HepG2 (cell line): ENCODE data around the gene RNASE9. TPM values are rescaled to one million over a fixed set of nuclear protein-coding genes. Genes with fewer than 3 reads are reported as not detected.

Experiments used
- ATAC-seq: fragments of 200-7000 bp; cut with Tn5 transposase; 3 replicates; pipeline ENCODE4 v1.9.1; 2020; ENCODE audit warnings: mild to moderate bottlenecking, moderate library complexity
- BruUV-seq: library from RNA; stranded (reverse); fragments of 400-500 nt; replicated peaks from 2 replicates; lab custom pipeline; 2021; lab: Mats Ljungman, UMichigan
- CTCF ChIA-PET: fragments of 300-600 bp; formaldehyde crosslinking; extraction: SDS; loops from one replicate; lab custom pipeline; 2021; ENCODE audit warnings: low total read pairs, inconsistent platforms, low intra/inter-chr PET ratio; lab: Yijun Ruan, JAX
- POLR2A ChIA-PET: fragments of 350-600 bp; sonication (Branson Sonifier 250); formaldehyde crosslinking; loops from one replicate; lab custom pipeline; 2020; ENCODE audit warnings: antibody characterized with exemption, inconsistent platforms; lab: Yijun Ruan, JAX
- DNase-seq: peaks from one replicate; pipeline ENCODE4 v3.0.0-alpha.2; 2015; ENCODE audit warnings: low spot score
- FAIRE-seq: peaks from 3 replicates; lab custom pipeline; 2011; peaks lifted over from hg19 to GRCh38; lab: Jason Lieb, UNC
- H2AFZ ChIP-seq: one replicate; pipeline ENCODE4 v1.6.1; 2011; ENCODE audit warnings: low read length, inconsistent platforms
- H3K27ac ChIP-seq: fragments of 300-600 bp; 3 replicates; pipeline ENCODE4 v1.8.0; 2011; ENCODE audit warnings: mixed run types, mild to moderate bottlenecking, mixed read lengths, low read length, inconsistent platforms; ENCODE audit not compliant: insufficient read depth; ENCODE audit errors: extremely low read length
- H3K27me3 ChIP-seq, 2 experiments: fragments of 200-600 bp in 1 of 2; 2 replicates in 1 of 2; 3 replicates in 1 of 2; pipeline versions ENCODE4 v1.6.0 to v1.8.0; 2011; ENCODE audit warnings: low read length in 2 of 2, mild to moderate bottlenecking in 2 of 2, moderate library complexity in 2 of 2, inconsistent platforms in 1 of 2; ENCODE audit not compliant: insufficient read depth in 2 of 2, control insufficient read depth in 1 of 2
- H3K36me3 ChIP-seq, 2 experiments: fragments of 200-600 bp in 1 of 2; replicated peaks in 1 of 2; 2 replicates in 1 of 2; 3 replicates in 1 of 2; pipeline versions ENCODE4 v1.5.1 to v1.8.0; 2011; ENCODE audit warnings: low read length in 2 of 2, inconsistent platforms in 1 of 2; ENCODE audit not compliant: insufficient read depth in 2 of 2, control insufficient read depth in 1 of 2
- H3K4me1 ChIP-seq: 2 replicates; pipeline ENCODE4 v1.5.1; 2012; ENCODE audit warnings: low read length, inconsistent platforms; ENCODE audit not compliant: insufficient read depth
- H3K4me2 ChIP-seq: 2 replicates; pipeline ENCODE4 v1.6.0; 2011; ENCODE audit warnings: low read depth, low read length, inconsistent platforms
- H3K4me3 ChIP-seq, 3 experiments: fragments of 200-600 bp in 1 of 3; sonication (generic), shearing (Covaris generic) in 1 of 3; replicated peaks in 1 of 3; 2 replicates each; pipeline ENCODE4 v1.5.1; 2011 to 2016; ENCODE audit warnings: low read length in 3 of 3, inconsistent platforms in 2 of 3, low read depth in 2 of 3, mild to moderate bottlenecking in 2 of 3, control low read depth in 1 of 3, mixed read lengths in 1 of 3; ENCODE audit not compliant: insufficient read depth in 1 of 3
- H3K79me2 ChIP-seq: one replicate; pipeline ENCODE4 v1.6.1; 2011; ENCODE audit warnings: low read length, inconsistent platforms; ENCODE audit not compliant: insufficient read depth
- H3K9ac ChIP-seq: 2 replicates; pipeline ENCODE4 v1.6.0; 2011; ENCODE audit warnings: mild to moderate bottlenecking, low read depth, low read length, inconsistent platforms; ENCODE audit not compliant: insufficient read depth
- H3K9me3 ChIP-seq: 2 replicates; pipeline ENCODE4 v1.5.1; 2012; ENCODE audit warnings: mild to moderate bottlenecking, low read length
- H4K20me1 ChIP-seq: 2 replicates; pipeline ENCODE4 v1.6.0; 2011; ENCODE audit warnings: inconsistent platforms, mild to moderate bottlenecking, low read length, moderate library complexity; ENCODE audit not compliant: insufficient read depth
- PHB2 ChIP-seq: fragments of 450-650 bp; IDR thresholded peaks from 2 replicates; pipeline ENCODE4 v1.6.1; 2018; ENCODE audit not compliant: partially characterized antibody
- PITX1 ChIP-seq: sonication (generic); formaldehyde crosslinking; IDR thresholded peaks from 2 replicates; pipeline ENCODE4 v1.5.1; 2020; ENCODE audit warnings: mild to moderate bottlenecking, missing genetic modification reagents
- POLR2G ChIP-seq: fragments of 200-400 bp; formaldehyde crosslinking; IDR thresholded peaks from 2 replicates; pipeline ENCODE4 v1.6.1; 2018; ENCODE audit warnings: mild to moderate bottlenecking, low read depth, low read length, moderate library complexity
- SAP130 ChIP-seq: IDR thresholded peaks from 2 replicates; pipeline ENCODE4 v1.6.1; 2016; ENCODE audit warnings: low read depth
- SMYD3 ChIP-seq: sonication (generic); formaldehyde crosslinking; IDR thresholded peaks from 2 replicates; pipeline ENCODE4 v1.8.1; 2023; ENCODE audit warnings: mild to moderate bottlenecking, missing genetic modification reagents
- ZNF562 ChIP-seq: sonication (generic); formaldehyde crosslinking; IDR thresholded peaks from 2 replicates; pipeline ENCODE4 v1.8.0; 2022; ENCODE audit warnings: missing genetic modification reagents, borderline replicate concordance
- WGBS: methylation state at CpG from one replicate; pipeline ENCODE4 v1.1.6; 2017; ENCODE audit warnings: low lambda C conversion rate; 5-methylcytosine and 5-hydroxymethylcytosine counted together
- in situ Hi-C: cut with HindIII; loops from 2 replicates; pipeline ENCODE4 v1.10.0; 2017; ENCODE audit warnings: low pct_unique_long_range_greater_than_20kb; ENCODE audit not compliant: extremely low pct_ligation_motif_present
- intact Hi-C: fragments of 100-400 bp; cut with micrococcal nuclease; formaldehyde crosslinking; loops from one replicate; pipeline ENCODE4 v1.10.0; 2022; ENCODE audit not compliant: unreplicated experiment
- polyA plus RNA-seq, 8 experiments: library from polyadenylated mRNA; depleted of rRNA in 3 of 8; stranded (reverse) in 7 of 8; unstranded in 1 of 8; fragments of >200 nt; fragmentation: Illumina TruSeq in 4 of 8; extraction: Trizol in 4 of 8; gene quantifications; 2 replicates each; pipeline versions ENCODE4 v1.2.1 to v1.2.3, GENCODE V29; 2011 to 2016; ENCODE audit warnings: low read depth in 4 of 8, missing spikeins in 1 of 8, mixed read lengths in 1 of 8; ENCODE audit not compliant: insufficient read depth in 1 of 8
- total RNA-seq, 5 experiments: library from RNA; depleted of rRNA; stranded (reverse); fragments of >200 nt; fragmentation: Illumina TruSeq; extraction: Trizol; gene quantifications; 2 replicates each; pipeline ENCODE4 v1.2.3, GENCODE V29; 2016; ENCODE audit warnings: low read depth in 1 of 5
- TF ChIP-seq, protein P1 (sequence below): sonication (generic); formaldehyde crosslinking; IDR thresholded peaks from 2 replicates; pipeline ENCODE4 v1.5.0; 2020; ENCODE audit warnings: mild to moderate bottlenecking, low read depth, missing genetic modification reagents, borderline replicate concordance
- TF ChIP-seq, protein P2 (sequence below): sonication (generic); formaldehyde crosslinking; IDR thresholded peaks from 2 replicates; pipeline ENCODE4 v1.8.1; 2023; ENCODE audit warnings: mild to moderate bottlenecking, inconsistent platforms, moderate library complexity, missing genetic modification reagents, borderline replicate concordance

RNASE9 gene
- total and polyA plus RNA-seq, 2 of the 13 experiments (the other 11 are each of a cell fraction or from before 2014, with no cell fraction given): not detected

DNA sequence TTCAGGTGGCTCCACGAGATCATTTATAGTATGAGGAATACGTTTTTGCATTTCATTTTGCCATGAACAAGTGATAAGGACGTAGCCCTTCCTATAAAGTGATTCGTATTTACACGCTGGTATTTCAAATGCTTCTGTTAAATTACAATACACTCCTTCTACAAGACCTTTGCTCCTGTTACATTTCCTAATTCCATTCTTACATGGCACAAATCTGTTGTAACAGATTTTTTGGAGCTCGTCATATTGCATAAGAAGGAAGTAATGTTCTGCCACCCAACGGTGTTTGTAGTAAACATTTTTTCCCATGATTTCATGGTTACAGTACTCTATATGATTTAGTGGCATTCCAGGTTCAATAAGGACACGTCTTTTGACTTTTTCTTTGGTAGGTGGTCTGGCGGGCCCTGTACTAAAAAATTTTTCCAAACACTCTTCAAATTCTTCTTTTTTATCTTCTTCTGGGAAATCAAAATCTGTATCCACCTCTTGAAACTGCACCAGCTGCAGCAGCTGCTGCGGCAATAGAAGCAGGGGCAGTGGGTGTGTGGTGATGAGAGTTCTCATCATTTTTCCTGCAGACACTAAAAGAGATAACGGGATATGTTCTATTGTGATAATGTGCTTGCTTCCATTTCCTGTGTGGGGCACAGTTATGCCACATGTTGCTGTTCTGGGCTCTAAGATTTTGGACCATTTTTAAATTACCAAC is 4.2 kb downstream of the RNASE9 start:
- no peaks in the 10 kb centered on the region for H3K79me2 ChIP-seq
- no TSS peak for BruUV-seq
- H3K27me3 ChIP-seq: no peaks in the 10 kb centered on the region; a peak in 1 of 5 replicates
- no peaks in the 10 kb centered on the region for H3K9me3 ChIP-seq
- no peak for DNase-seq
- in situ Hi-C loops: no loop called here
- no peaks in the 10 kb centered on the region for H4K20me1 ChIP-seq
- CTCF ChIA-PET: no interaction called here
- no peak overlapping the region for H3K4me3 ChIP-seq
- no peak overlapping the region for H3K4me2 ChIP-seq
- H3K36me3 ChIP-seq: no peaks in the 10 kb centered on the region
- TF ChIP-seq PITX1 (CRISPR knock-in tag) (no peak), SAP130 (CRISPR knock-in tag) (no peak), ZNF562 (no peak), PHB2 (no peak), POLR2G (no peak), SMYD3 (CRISPR knock-in tag) (no peak)
- TF ChIP-seq, protein P1, sequence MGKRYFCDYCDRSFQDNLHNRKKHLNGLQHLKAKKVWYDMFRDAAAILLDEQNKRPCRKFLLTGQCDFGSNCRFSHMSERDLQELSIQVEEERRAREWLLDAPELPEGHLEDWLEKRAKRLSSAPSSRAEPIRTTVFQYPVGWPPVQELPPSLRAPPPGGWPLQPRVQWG: no peak
- TF ChIP-seq, protein P2, sequence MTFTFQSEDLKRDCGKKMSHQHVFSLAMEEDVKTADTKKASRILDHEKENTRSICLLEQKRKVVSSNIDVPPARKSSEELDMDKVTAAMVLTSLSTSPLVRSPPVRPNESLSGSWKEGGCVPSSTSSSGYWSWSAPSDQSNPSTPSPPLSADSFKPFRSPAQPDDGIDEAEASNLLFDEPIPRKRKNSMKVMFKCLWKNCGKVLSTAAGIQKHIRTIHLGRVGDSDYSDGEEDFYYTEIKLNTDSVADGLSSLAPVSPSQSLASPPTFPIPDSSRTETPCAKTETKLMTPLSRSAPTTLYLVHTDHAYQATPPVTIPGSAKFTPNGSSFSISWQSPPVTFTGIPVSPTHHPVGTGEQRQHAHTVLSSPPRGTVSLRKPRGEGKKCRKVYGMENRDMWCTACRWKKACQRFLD (CRISPR knock-in tag): no peak
- ATAC-seq: no peak
- no peak overlapping the region for H3K27ac ChIP-seq
- intact Hi-C loops: no loop called here
- POLR2A ChIA-PET: no interaction called here
- no peak for FAIRE-seq
- H2AFZ ChIP-seq: no peak overlapping the region
- H3K9ac ChIP-seq: no peak overlapping the region
- 21% methylated on average over 11 of the region's 11 CpGs for WGBS
- H3K4me1 ChIP-seq: no peaks in the 10 kb centered on the region
